Stimulated activated effector memory CD8-positive, alpha-beta T cell treated with anti-CD3 and anti-CD28 coated beads, Interleukin-12 subunit alpha, Interleukin-12 subunit beta, amount 100 ng/mL, for 72 hours (primary cell): ENCODE results near the gene CDC25C.

Source experiments
- ATAC-seq: fragments of 150-1000 bp; cut with Tn5 transposase; 2 replicates; pipeline ENCODE4 v1.10.0; 2021
- DNase-seq, 2 donors: peaks; one replicate each; pipeline ENCODE4 v3.0.0; 2021 to 2022; ENCODE audit warnings: low spot score in 2 of 2
- H3K27ac Mint-ChIP-seq: one replicate; pipeline ENCODE4 v1.8.0; 2022; ENCODE audit warnings: mild to moderate bottlenecking, mixed read lengths
- H3K36me3 Mint-ChIP-seq: one replicate; pipeline ENCODE4 v1.8.0; 2022; ENCODE audit warnings: mild to moderate bottlenecking, mixed read lengths
- H3K4me1 Mint-ChIP-seq: one replicate; pipeline ENCODE4 v1.8.0; 2022; ENCODE audit warnings: mixed read lengths
- H3K4me3 Mint-ChIP-seq: one replicate; pipeline ENCODE4 v1.8.0; 2022; ENCODE audit warnings: mild to moderate bottlenecking, mixed read lengths
- H3K9me3 Mint-ChIP-seq: one replicate; pipeline ENCODE4 v1.8.0; 2022; ENCODE audit warnings: mixed read lengths

Gene CDC25C

DNA sequence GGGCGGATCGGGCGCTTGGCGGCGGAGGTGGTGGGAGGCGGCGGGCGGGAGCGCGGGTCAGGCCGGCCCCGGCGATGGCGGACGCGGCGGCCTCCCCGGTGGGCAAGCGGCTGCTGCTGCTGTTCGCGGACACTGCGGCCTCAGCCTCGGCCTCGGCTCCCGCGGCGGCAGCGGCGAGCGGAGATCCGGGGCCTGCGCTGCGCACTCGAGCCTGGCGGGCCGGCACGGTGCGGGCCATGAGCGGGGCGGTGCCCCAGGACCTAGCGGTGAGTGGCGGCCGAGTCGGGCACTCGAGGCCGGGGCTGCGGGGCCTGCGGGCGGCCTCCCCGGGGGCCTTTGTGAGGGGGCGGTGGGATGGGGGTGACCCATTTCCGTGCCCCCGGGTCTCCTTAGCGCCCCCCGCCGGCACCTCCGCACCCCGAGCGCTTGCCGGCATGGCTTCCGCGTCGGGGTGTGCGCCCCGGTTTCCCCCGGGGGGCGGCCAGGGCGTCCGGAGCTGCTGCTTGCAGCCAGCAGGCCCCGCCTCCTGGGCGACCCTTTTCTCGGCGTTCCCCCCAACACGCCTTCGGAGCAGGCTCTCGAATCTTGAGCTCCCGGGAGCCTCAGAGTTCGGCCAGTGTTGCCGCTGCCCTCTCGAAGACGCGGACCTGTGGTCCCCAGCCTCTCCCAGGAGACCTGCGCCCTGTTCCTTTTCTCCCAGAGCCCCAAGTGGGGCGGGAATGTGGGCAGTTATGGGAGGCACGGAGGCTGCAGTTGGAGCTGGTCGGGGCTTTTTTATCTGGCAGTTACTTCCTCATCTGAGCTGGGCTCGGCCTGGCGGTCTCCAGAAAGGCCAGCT is 21.3 kb upstream of the CDC25C start:
- DNase-seq (peak; percentile 65 to 88), ATAC-seq (peak; percentile 71)
- peaks cover 5% of the 10 kb centered on the region for H3K9me3 Mint-ChIP-seq
- H3K4me3 Mint-ChIP-seq: peak overlapping the region; percentile 91
- H3K4me1 Mint-ChIP-seq: peaks cover 36% of the 10 kb centered on the region
- peaks cover 22% of the 10 kb centered on the region for H3K36me3 Mint-ChIP-seq
- H3K27ac Mint-ChIP-seq: peak overlapping the region; percentile 95

GRCh38 chr5:138352071-138352721 is 20.6 kb upstream of the CDC25C start, which contains the start of gene KDM3B:
KDM3B (plus strand) TSS chr5:138352685; CDS start chr5:138352796, 111 bp downstream.
- peaks cover 22% of the 10 kb centered on the region for H3K36me3 Mint-ChIP-seq
- H3K4me3 Mint-ChIP-seq: peak within 1 kb of the TSS; percentile 91
- peak; percentile 84 for ATAC-seq
- peaks cover 36% of the 10 kb centered on the region for H3K4me1 Mint-ChIP-seq
- H3K27ac Mint-ChIP-seq: peak within 1 kb of the TSS; percentile 95
- peaks cover 5% of the 10 kb centered on the region for H3K9me3 Mint-ChIP-seq
- peak; percentile 99 to 100 for DNase-seq

- H3K36me3 Mint-ChIP-seq: peaks cover 28% of the 10 kb centered on the region
- DNase-seq (no peak), ATAC-seq (no peak)
- peaks cover 36% of the 10 kb centered on the region for H3K4me1 Mint-ChIP-seq
- H3K4me3 Mint-ChIP-seq: peak overlapping the region; percentile 58
- H3K27ac Mint-ChIP-seq: peak overlapping the region; percentile 77
- peaks cover 5% of the 10 kb centered on the region for H3K9me3 Mint-ChIP-seq
These were observed 19.9 kb upstream of the CDC25C start for GRCh38 chr5:138351517-138351916.

- H3K27ac Mint-ChIP-seq: peak overlapping the region; percentile 82
These were observed 19.5 kb upstream of the CDC25C start for GRCh38 chr5:138351056-138351455.

DNA sequence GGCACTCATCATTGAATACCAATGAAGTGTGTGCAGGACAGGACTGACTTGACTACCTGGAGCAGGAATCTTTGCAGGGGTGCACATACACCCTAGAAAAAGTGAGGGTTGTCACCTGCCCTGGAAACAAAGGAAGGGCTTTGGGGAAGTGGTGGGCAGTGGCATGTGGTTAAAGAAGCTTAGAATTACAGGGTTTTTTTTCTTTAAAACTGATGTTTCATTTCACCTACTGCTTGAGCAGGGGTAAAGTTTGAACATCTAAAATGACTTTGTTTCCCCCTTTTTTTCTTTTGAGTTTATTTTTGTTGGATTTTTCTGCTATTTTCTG is 18.9 kb upstream of the CDC25C start:
- Mint-ChIP-seq H3K9me3 (peaks cover 5% of the 10 kb centered on the region), H3K4me3 (no peak overlapping the region), H3K36me3 (peaks cover 38% of the 10 kb centered on the region), H3K27ac (peak overlapping the region; percentile 82), H3K4me1 (peaks cover 33% of the 10 kb centered on the region)
- DNase-seq (no peak), ATAC-seq (no peak)

More at GRCh38 chr5:138351056-138351455, 19.5 kb upstream of the CDC25C start:
- Mint-ChIP-seq H3K9me3 (peaks cover 5% of the 10 kb centered on the region), H3K4me3 (no peak overlapping the region), H3K4me1 (peaks cover 36% of the 10 kb centered on the region), H3K36me3 (peaks cover 33% of the 10 kb centered on the region)
- DNase-seq (no peak), ATAC-seq (no peak)

GRCh38 chr5:138349852-138350562 is 18.4 kb upstream of the CDC25C start:
- Mint-ChIP-seq H3K4me3 (no peak overlapping the region), H3K36me3 (peaks cover 43% of the 10 kb centered on the region), H3K9me3 (peaks cover 5% of the 10 kb centered on the region), H3K4me1 (peaks cover 28% of the 10 kb centered on the region), H3K27ac (peak overlapping the region; percentile 82)
- DNase-seq (no peak), ATAC-seq (no peak)

DNA sequence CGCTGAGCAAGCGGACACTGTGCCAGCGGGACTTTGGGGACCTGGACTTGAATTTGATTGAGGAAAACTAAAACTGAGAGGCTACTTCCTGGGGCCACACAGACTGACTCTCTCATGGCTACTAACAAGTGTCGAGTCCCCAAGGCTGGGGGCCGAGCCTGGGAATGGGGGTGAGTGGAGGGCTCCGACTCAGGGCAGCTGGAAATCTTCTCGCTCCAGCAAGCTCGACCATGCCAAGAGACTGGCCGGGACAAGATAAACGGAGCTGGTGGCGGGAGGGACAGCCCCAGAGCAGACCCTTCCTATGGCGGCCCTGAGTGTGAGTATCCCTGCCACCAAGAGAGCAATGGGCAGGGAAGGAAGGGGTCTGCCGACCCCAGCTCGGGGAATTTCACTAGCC is 15.3 kb upstream of the CDC25C start:
- Mint-ChIP-seq H3K4me1 (peaks cover 12% of the 10 kb centered on the region), H3K9me3 (peaks cover 3% of the 10 kb centered on the region), H3K27ac (no peak overlapping the region), H3K36me3 (peaks cover 62% of the 10 kb centered on the region), H3K4me3 (no peak overlapping the region)
- no peak for DNase-seq
- ATAC-seq: no peak

- Mint-ChIP-seq H3K9me3 (no peaks in the 10 kb centered on the region), H3K4me1 (peaks cover 19% of the 10 kb centered on the region), H3K27ac (peak overlapping the region; percentile 56), H3K4me3 (no peak overlapping the region), H3K36me3 (peaks cover 74% of the 10 kb centered on the region)
- DNase-seq: no peak
- no peak for ATAC-seq
These were observed 13.5 kb upstream of the CDC25C start for GRCh38 chr5:138344887-138345622.

DNA sequence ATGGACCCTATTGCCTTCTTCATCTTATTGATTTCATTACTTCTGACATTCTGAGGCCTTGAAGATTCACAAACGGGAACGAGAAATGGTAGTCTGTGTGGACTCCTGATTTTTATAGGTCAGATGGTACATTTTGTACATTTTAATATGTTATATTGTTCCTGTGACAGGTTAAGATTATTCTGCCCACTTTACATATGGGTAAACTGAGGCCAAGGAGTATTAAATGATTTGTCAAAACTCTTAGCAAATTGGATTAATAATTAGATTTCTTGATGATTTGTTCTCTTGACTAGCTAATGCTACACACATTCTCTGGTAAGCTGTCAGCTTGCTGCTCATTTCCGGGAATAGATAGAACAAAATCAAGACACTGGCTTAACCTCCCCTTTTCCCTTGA is 8.4 kb upstream of the CDC25C start:
- peak overlapping the region; percentile 86 for H3K4me3 Mint-ChIP-seq
- no peaks in the 10 kb centered on the region for H3K9me3 Mint-ChIP-seq
- peak overlapping the region; percentile 100 for H3K27ac Mint-ChIP-seq
- H3K4me1 Mint-ChIP-seq: peaks cover 41% of the 10 kb centered on the region
- DNase-seq (no peak), ATAC-seq (no peak)
- H3K36me3 Mint-ChIP-seq: peaks cover 74% of the 10 kb centered on the region

GRCh38 chr5:138339464-138339863 is 7.9 kb upstream of the CDC25C start:
- H3K9me3 Mint-ChIP-seq: no peaks in the 10 kb centered on the region
- peak overlapping the region; percentile 100 for H3K27ac Mint-ChIP-seq
- peaks cover 41% of the 10 kb centered on the region for H3K4me1 Mint-ChIP-seq
- ATAC-seq (no peak), DNase-seq (no peak)
- peaks cover 69% of the 10 kb centered on the region for H3K36me3 Mint-ChIP-seq
- H3K4me3 Mint-ChIP-seq: peak overlapping the region; percentile 86

GRCh38 chr5:138339091-138339456 is 7.5 kb upstream of the CDC25C start:
- Mint-ChIP-seq H3K9me3 (no peaks in the 10 kb centered on the region), H3K4me3 (peak overlapping the region; percentile 86), H3K27ac (peak overlapping the region; percentile 100), H3K36me3 (peaks cover 65% of the 10 kb centered on the region), H3K4me1 (peaks cover 41% of the 10 kb centered on the region)
- ATAC-seq: no peak
- no peak for DNase-seq

DNA sequence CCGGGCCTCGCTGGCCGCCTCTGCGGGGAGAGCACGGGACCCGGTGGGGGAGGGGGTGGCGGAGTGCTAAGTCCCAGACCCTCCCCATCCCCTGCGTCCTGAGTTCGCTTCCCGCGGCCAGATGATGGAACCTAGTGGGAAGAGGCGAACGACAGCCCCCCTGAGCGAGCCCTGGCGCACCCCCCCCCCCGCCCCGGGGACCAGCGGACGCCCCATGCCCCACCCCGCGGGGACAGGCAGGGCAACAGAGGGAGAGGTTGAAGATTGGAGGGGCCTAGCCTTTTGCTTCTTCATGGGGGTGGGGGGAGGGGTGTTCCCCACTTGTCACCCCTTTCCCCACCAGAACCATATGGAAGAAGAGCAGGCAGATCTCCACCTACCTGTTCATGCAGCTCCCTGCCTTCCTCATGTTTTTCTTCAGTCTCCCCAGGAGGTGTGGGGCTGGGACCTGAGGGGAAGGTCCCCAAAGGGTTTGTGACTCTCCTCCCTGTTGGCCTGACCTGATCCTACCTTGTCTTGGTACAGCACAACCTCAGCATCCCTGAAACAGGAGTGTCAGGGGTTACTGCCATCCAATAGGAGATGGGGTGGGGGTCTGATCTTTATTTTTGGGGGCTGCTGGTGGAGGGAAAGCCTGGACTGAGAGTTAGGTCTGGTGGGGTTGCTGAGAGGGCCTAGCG is 6.9 kb upstream of the CDC25C start:
- DNase-seq (peak in 1 of 2 donors; percentile 59), ATAC-seq (peak; percentile 4)
- peak overlapping the region; percentile 86 for H3K4me3 Mint-ChIP-seq
- peaks cover 41% of the 10 kb centered on the region for H3K4me1 Mint-ChIP-seq
- peaks cover 60% of the 10 kb centered on the region for H3K36me3 Mint-ChIP-seq
- no peaks in the 10 kb centered on the region for H3K9me3 Mint-ChIP-seq
- H3K27ac Mint-ChIP-seq: peak overlapping the region; percentile 100

GRCh38 chr5:138337685-138338410 is 6.2 kb upstream of the CDC25C start, which contains the start of gene FAM53C:
FAM53C (plus strand) TSS chr5:138338266; CDS start chr5:138341336, 3,070 bp downstream.
- peaks cover 41% of the 10 kb centered on the region for H3K4me1 Mint-ChIP-seq
- ATAC-seq (peak; percentile 93), DNase-seq (peak; percentile 98 to 99)

More at GRCh38 chr5:138337685-138338410, 6.2 kb upstream of the CDC25C start, which contains the start of gene FAM53C:
- peak within 1 kb of the TSS; percentile 86 for H3K4me3 Mint-ChIP-seq
- H3K9me3 Mint-ChIP-seq: no peaks in the 10 kb centered on the region
- H3K27ac Mint-ChIP-seq: peak within 1 kb of the TSS; percentile 100
- peaks cover 52% of the 10 kb centered on the region for H3K36me3 Mint-ChIP-seq
